Spinal cord (tissue), 10 donors: Measurements from ENCODE around the gene SIPA1L3. TPM values are rescaled to one million over a fixed set of nuclear protein-coding genes. Genes with fewer than 3 reads are reported as not detected.

Experiments
- DNase-seq, 6 donors: peaks; one replicate each; pipeline versions ENCODE4 v3.0.0 to v3.0.0-alpha.2; 2013 to 2015; ENCODE audit warnings: low spot score in 6 of 6, low read depth in 4 of 6
- H3K27ac ChIP-seq: one replicate; pipeline ENCODE4 v1.5.1; 2013; ENCODE audit warnings: low read depth, low read length, control low read depth
- H3K27me3 ChIP-seq: one replicate; pipeline ENCODE4 v1.6.1; 2013; ENCODE audit warnings: low read length; ENCODE audit not compliant: control insufficient read depth, insufficient read depth
- H3K36me3 ChIP-seq: one replicate; pipeline ENCODE4 v1.6.1; 2013; ENCODE audit warnings: low read length; ENCODE audit not compliant: control insufficient read depth, insufficient read depth
- H3K4me1 ChIP-seq: one replicate; pipeline ENCODE4 v1.6.1; 2013; ENCODE audit warnings: low read length; ENCODE audit not compliant: control insufficient read depth, insufficient read depth
- H3K4me3 ChIP-seq: one replicate; pipeline ENCODE4 v1.5.1; 2013; ENCODE audit warnings: low read depth, low read length, control low read depth
- H3K9me3 ChIP-seq: one replicate; pipeline ENCODE4 v1.6.1; 2013; ENCODE audit warnings: low read length; ENCODE audit not compliant: control insufficient read depth, insufficient read depth
- WGBS: methylation state at CpG from one replicate; pipeline ENCODE4 v1.1.5; 2013; ENCODE audit warnings: missing lambda C conversion rate; ENCODE audit not compliant: insufficient coverage; 5-methylcytosine and 5-hydroxymethylcytosine counted together
- polyA plus RNA-seq, 2 donors: library from polyadenylated mRNA; unstranded; fragments of 120-200 nt; gene quantifications; one replicate each; pipeline ENCODE4 v1.2.1, GENCODE V29; 2013; ENCODE audit not compliant: insufficient read length in 2 of 2
- total RNA-seq, 2 donors: library from RNA; depleted of rRNA in 1 of 2; stranded (reverse); fragments of 120-200 nt in 1 of 2; fragments of >200 nt in 1 of 2; gene quantifications; one replicate each; pipeline versions ENCODE4 v1.2.3 to v1.2.4, GENCODE V29; 2013 to 2014
- donor health status: healthy.

SIPA1L3 gene
- total and polyA plus RNA-seq, 4 donors, result 13.6 to 34.8 (median 21.9) TPM

- H3K27me3 ChIP-seq, result no peaks in the 10 kb centered on the region
- H3K4me1 ChIP-seq, result peaks cover 6% of the 10 kb centered on the region
- no peak overlapping the region for H3K4me3 ChIP-seq
- 89% methylated on average over 2 of the region's 3 CpGs for WGBS
- H3K36me3 ChIP-seq, result peaks cover 7% of the 10 kb centered on the region
- no peaks in the 10 kb centered on the region for H3K9me3 ChIP-seq
- DNase-seq, result no peak
- H3K27ac ChIP-seq, result no peak overlapping the region
Measured at GRCh38 chr19:37997911-37998344, 90.9 kb downstream of the SIPA1L3 start.

- 84% methylated on average over 3 of the region's 3 CpGs for WGBS
- Histone ChIP-seq H3K4me3 (no peak overlapping the region), H3K27me3 (no peaks in the 10 kb centered on the region), H3K27ac (peak overlapping the region; percentile 22), H3K4me1 (peaks cover 15% of the 10 kb centered on the region), H3K36me3 (peaks cover 7% of the 10 kb centered on the region), H3K9me3 (no peaks in the 10 kb centered on the region)
- no peak for DNase-seq
Measured at GRCh38 chr19:37998801-37999308, 91.8 kb downstream of the SIPA1L3 start.

- WGBS, result 72% methylated on average over 12 of the region's 20 CpGs
- no peaks in the 10 kb centered on the region for H3K27me3 ChIP-seq
- H3K9me3 ChIP-seq, result no peaks in the 10 kb centered on the region
- H3K4me3 ChIP-seq, result no peak overlapping the region
- peaks cover 7% of the 10 kb centered on the region for H3K36me3 ChIP-seq
- H3K27ac ChIP-seq, result peak overlapping the region; percentile 57
- DNase-seq, result peak in 1 of 6 donors; percentile 46
- peaks cover 22% of the 10 kb centered on the region for H3K4me1 ChIP-seq
Measured at GRCh38 chr19:37999309-38000213, 92.6 kb downstream of the SIPA1L3 start.

- Histone ChIP-seq H3K4me1 (peaks cover 36% of the 10 kb centered on the region), H3K27me3 (no peaks in the 10 kb centered on the region), H3K9me3 (no peaks in the 10 kb centered on the region), H3K4me3 (no peak overlapping the region), H3K27ac (no peak overlapping the region), H3K36me3 (no peaks in the 10 kb centered on the region)
- no peak for DNase-seq
- no CpG with 5 or more reads among the region's 5 CpGs for WGBS
Measured at GRCh38 chr19:38001158-38001781, 94.3 kb downstream of the SIPA1L3 start.

GRCh38 chr19:38003438-38004185 is 96.6 kb downstream of the SIPA1L3 start:
- Histone ChIP-seq H3K4me3 (peak overlapping the region; percentile 42), H3K36me3 (no peaks in the 10 kb centered on the region), H3K4me1 (peaks cover 36% of the 10 kb centered on the region), H3K27me3 (no peaks in the 10 kb centered on the region), H3K9me3 (no peaks in the 10 kb centered on the region), H3K27ac (peak overlapping the region; percentile 97)
- WGBS, result 0% methylated on average over 11 of the region's 18 CpGs
- DNase-seq, result peak; percentile 74 to 96 (median 88)

- WGBS, result 0% methylated on average over 2 of the region's 3 CpGs
- H3K27me3 ChIP-seq, result no peaks in the 10 kb centered on the region
- H3K4me3 ChIP-seq, result peak overlapping the region; percentile 42
- peak in 1 of 6 donors; percentile 39 for DNase-seq
- no peaks in the 10 kb centered on the region for H3K36me3 ChIP-seq
- H3K9me3 ChIP-seq, result no peaks in the 10 kb centered on the region
- peaks cover 36% of the 10 kb centered on the region for H3K4me1 ChIP-seq
- H3K27ac ChIP-seq, result peak overlapping the region; percentile 97
Measured at GRCh38 chr19:38004186-38004520, 97.1 kb downstream of the SIPA1L3 start.

- Histone ChIP-seq H3K36me3 (no peaks in the 10 kb centered on the region), H3K9me3 (no peaks in the 10 kb centered on the region), H3K27ac (peak overlapping the region; percentile 97), H3K4me1 (peaks cover 36% of the 10 kb centered on the region), H3K4me3 (peak overlapping the region; percentile 42), H3K27me3 (no peaks in the 10 kb centered on the region)
- peak; percentile 88 to 99 (median 96) for DNase-seq
- WGBS, result under 1% methylated on average over 12 of the region's 15 CpGs
Measured at GRCh38 chr19:38004521-38005223, 97.7 kb downstream of the SIPA1L3 start.

- Histone ChIP-seq H3K4me3 (no peak overlapping the region), H3K27me3 (no peaks in the 10 kb centered on the region), H3K4me1 (peaks cover 36% of the 10 kb centered on the region), H3K9me3 (no peaks in the 10 kb centered on the region), H3K27ac (peak overlapping the region; percentile 97), H3K36me3 (no peaks in the 10 kb centered on the region)
- WGBS, result 28% methylated on average over 7 of the region's 8 CpGs
- DNase-seq, result no peak
Measured at GRCh38 chr19:38005224-38005614, 98.2 kb downstream of the SIPA1L3 start.
